T47D (cell line): ENCODE data around the gene BTN3A1.
"Not testable (repeated sequence)": the region's sequence is repeated elsewhere in the genome, so short reads cannot be mapped to it uniquely, and the experiment has no call there.

Experiments used
- DNase-seq, 2 experiments: peaks; one replicate each; pipeline versions ENCODE4 v3.0.0 to v3.0.0-alpha.2; 2011 to 2012; ENCODE audit warnings: low read depth in 1 of 2, low spot score in 1 of 2
- JUND ChIP-seq: IDR thresholded peaks from 2 replicates; pipeline ENCODE4 v1.6.1; 2012; ENCODE audit warnings: low read depth
- in situ Hi-C: cut with HindIII; loops from 2 replicates; pipeline ENCODE4 v1.10.0; 2016; ENCODE audit warnings: low sequenced_read_pairs, low pct_unique_long_range_greater_than_20kb

BTN3A1 gene

GRCh38 chr6:26401987-26402658 is at the start of gene BTN3A1:
BTN3A1 (plus strand) TSS chr6:26402275; CDS start chr6:26405564, 3,289 bp downstream.
- no peak for TF ChIP-seq JUND
- DNase-seq, result peak; percentile 47 to 80
- in situ Hi-C loops, result no loop called here

GRCh38 chr6:26352315-26352714 is 49.8 kb upstream of the BTN3A1 start:
- no peak for TF ChIP-seq JUND
- DNase-seq, result no peak
- in situ Hi-C loops, result no loop called here

DNA sequence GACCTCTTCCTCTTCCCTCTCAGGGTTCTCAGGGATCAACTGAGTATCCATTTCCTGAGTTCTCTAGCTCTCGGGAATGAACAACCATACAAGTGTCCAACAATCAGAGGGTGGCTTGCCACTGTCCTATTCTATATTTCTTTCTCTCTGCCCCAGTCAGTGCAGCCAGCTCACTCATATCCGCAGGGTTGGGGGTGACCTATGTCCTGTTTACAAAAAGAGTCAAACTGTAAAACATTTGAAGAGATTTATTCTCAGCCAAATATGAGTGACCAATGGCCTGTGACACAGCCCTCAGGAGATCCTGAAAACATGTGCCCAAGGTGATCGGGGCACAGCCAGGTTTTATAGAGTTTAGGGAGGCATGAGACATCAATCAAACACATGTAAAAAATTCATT is 47.9 kb upstream of the BTN3A1 start:
- in situ Hi-C loops, result no loop called here
- DNase-seq, result no peak
- no peak for TF ChIP-seq JUND

DNA sequence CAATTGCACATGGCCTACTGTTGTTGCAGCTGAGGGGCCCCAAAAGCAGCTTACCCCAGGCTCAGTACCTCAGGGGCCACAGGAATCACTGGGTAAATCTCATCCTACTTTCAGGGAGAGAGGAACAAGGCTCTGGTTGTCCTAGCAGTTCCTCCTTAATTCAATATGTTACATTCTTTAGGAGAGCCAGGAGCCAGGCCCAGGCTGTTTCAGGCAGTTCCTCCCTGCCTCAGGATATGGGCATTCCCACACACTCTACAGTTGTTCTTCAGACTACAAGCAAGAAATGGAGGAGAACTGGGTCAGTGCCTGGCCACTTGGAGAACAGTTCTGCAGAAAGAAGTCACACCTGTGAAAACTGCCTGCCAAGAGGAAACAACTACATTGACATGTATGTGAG is 46.7 kb upstream of the BTN3A1 start:
- TF ChIP-seq JUND, result no peak
- in situ Hi-C loops, result no loop called here
- no peak for DNase-seq

- DNase-seq, in situ Hi-C loops: not testable (repeated sequence)
Measured at GRCh38 chr6:26357543-26357942, 44.5 kb upstream of the BTN3A1 start.

DNA sequence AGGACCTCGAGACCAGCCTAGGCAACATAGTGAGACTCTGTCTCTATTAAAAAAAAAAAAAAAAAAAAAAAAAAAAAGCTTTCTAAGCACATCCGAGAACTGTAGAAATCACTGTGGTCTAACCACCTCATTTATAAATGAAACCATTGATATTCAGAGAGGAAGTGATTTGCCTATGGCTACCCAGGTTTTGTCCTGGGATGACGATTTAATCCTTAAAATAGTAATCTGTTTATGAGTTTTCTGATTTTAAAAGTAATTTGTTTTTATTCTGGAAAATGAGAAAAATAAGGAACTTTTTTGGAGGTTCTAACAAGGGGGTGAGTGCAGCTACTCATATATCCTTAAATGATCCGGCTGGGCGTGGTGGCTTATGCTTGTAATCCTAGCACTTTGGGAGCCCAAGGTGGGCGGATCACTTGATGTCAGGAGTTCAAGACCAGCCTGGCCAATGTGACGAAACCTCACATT is 43.5 kb upstream of the BTN3A1 start:
- no peak for DNase-seq
- in situ Hi-C loops, result no loop called here
- no peak for TF ChIP-seq JUND

- TF ChIP-seq JUND, result no peak
- in situ Hi-C loops, result no loop called here
Measured at GRCh38 chr6:26359765-26360164, 42.3 kb upstream of the BTN3A1 start.

DNA sequence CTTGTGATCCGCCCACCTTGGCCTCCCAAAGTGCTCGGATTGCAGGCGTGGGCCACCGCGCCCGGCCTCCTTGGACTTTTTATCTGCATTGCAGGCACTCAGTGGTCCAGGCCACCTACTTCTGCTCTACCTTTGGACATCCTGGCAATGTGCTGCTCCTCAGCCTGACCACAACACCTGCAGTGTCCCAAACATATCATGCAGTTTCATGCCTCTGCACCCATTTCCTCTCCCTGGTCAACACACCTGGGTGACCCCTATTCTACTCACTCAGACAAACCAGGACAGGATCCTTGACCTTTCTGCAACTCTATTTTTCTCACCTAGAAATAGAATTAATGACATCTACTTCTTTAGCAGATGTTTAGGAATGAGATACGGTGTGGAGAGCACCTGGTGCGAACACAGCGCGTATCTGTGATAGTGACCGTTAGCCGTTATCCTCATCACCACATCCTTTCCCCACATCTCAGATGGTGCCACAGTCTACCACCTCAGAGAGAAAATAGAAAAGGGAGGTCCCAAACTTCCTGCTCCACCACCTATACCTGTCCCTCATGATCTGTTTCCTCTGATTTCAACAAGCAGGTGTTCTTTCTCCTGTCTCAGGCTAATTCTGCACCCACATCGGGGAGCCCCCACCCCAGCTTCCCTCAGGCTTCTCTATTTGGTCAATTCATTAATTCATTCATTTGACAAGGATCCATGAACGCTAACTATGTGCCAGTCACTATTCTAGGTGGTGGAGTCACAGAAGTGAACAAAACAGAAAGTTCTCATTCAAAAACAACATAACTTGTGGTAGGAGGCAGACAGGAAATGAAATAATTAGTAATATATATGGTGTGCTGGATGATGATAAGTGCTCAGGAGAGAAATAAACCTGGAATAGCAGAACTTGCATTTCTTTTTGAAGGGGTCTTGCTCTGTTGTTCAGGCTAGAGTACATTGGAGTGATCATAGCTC is 41.3 kb upstream of the BTN3A1 start:
- no peak for DNase-seq
- in situ Hi-C loops, result no loop called here
- TF ChIP-seq JUND, result no peak

More at GRCh38 chr6:26359765-26360164, 42.3 kb upstream of the BTN3A1 start:
- no peak for DNase-seq

- in situ Hi-C loops, result no loop called here
- no peak for DNase-seq
- no peak for TF ChIP-seq JUND
Measured at GRCh38 chr6:26361544-26361943, 40.5 kb upstream of the BTN3A1 start.

GRCh38 chr6:26362093-26362835 is 39.8 kb upstream of the BTN3A1 start:
- in situ Hi-C loops, result no loop called here
- no peak for DNase-seq

GRCh38 chr6:26362836-26363220 is 39.2 kb upstream of the BTN3A1 start:
- TF ChIP-seq JUND, result no peak
- in situ Hi-C loops, result no loop called here
- no peak for DNase-seq

More at GRCh38 chr6:26362093-26362835, 39.8 kb upstream of the BTN3A1 start:
- TF ChIP-seq JUND, result no peak

DNA sequence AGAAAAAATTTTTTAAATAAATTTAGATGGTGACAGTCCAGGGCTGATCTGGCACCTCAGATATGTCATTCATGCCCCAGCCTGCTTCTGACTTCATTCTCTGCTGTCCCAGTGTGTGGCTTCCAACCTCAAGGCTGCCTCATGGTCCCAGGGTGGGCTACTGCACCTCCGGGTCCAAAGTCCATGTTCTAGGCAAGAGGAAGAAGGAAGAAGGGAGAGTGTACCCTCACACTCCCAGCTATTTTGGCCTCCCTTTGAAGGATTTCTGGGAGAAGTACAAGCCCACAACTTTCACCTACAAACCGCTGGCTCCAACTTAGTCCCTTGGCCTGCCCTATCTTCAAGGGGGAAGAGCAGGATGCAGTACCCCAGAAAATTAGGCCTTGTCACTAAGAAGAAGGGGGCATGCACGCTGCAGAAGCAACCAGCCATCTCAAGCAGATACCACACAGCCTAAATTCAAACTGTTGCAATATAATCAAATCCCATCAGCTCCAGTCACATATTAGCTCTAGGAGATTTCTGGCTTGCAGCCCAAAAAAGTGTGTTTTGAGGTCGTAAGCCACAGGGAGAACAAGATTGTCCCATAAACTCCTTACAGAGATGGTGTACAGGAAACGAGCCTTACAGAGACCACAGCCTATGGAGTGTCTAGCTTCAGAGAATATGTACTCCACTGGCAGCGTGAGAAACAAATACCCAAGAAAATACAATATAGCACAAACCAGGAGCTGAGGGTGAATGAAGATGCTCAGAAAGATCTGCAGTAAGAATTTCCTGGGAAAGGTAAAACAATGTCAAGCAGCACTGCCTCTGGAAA is 38.0 kb upstream of the BTN3A1 start:
- no peak for TF ChIP-seq JUND
- in situ Hi-C loops, result no loop called here
- no peak for DNase-seq
